Fibroblast of the aortic adventitia (primary cell): ENCODE data around the gene ENPP1. TPM values are rescaled to one million over a fixed set of nuclear protein-coding genes. Genes with fewer than 3 reads are reported as not detected.

Experiments used
- DNase-seq: peaks from one replicate; pipeline ENCODE4 v3.0.0-alpha.2; 2010; ENCODE audit warnings: low read depth
- H3K4me3 ChIP-seq: 2 replicates; pipeline ENCODE4 v1.5.1; 2011; ENCODE audit warnings: low read depth, mild to moderate bottlenecking, control low read depth, low read length, moderate library complexity
- CTCF ChIP-seq: IDR thresholded peaks from 2 replicates; pipeline ENCODE4 v1.5.1; 2011; ENCODE audit warnings: mild to moderate bottlenecking, low read length, control low read depth, inconsistent platforms; ENCODE audit not compliant: insufficient read depth
- total RNA-seq: library from RNA; depleted of rRNA; stranded (reverse); fragments of >200 nt; gene quantifications from 2 replicates; pipeline ENCODE4 v1.2.3, GENCODE V29; 2012; ENCODE audit warnings: low replicate concordance

The ENPP1 gene
- 5.6 and 7.4 TPM in 2 replicates for total RNA-seq

- peak; percentile 48 for DNase-seq
- H3K4me3 ChIP-seq, result peak within 1 kb of the TSS; percentile 67
- TF ChIP-seq CTCF, result peak; percentile 29
These were observed at the start of gene ENPP1 for GRCh38 chr6:131807644-131808459. TSS of gene ENPP1 (plus strand) at chr6:131808020. CDS start at chr6:131808036, 16 bp downstream.

- no peak for TF ChIP-seq CTCF
- no peak overlapping the region for H3K4me3 ChIP-seq
- peak; percentile 35 for DNase-seq
These were observed 48.9 kb upstream of the ENPP1 start for GRCh38 chr6:131758920-131759319.

- no peak overlapping the region for H3K4me3 ChIP-seq
- peak; percentile 68 for DNase-seq
- TF ChIP-seq CTCF, result no peak
These were observed 46.6 kb upstream of the ENPP1 start for GRCh38 chr6:131761060-131761761.

- DNase-seq, result no peak
- TF ChIP-seq CTCF, result no peak
- H3K4me3 ChIP-seq, result no peak overlapping the region
These were observed 46.1 kb upstream of the ENPP1 start for GRCh38 chr6:131761762-131762067.

GRCh38 chr6:131762984-131763383 is 44.8 kb upstream of the ENPP1 start:
- no peak for TF ChIP-seq CTCF
- DNase-seq, result no peak
- no peak overlapping the region for H3K4me3 ChIP-seq

- no peak for TF ChIP-seq CTCF
- no peak for DNase-seq
- H3K4me3 ChIP-seq, result no peak overlapping the region
These were observed 44.1 kb upstream of the ENPP1 start for GRCh38 chr6:131763749-131764148.
